Measurements from ENCODE around the gene CDKAL1.
"Not testable (repeated sequence)": the region's sequence is repeated elsewhere in the genome, so short reads cannot be mapped to it uniquely, and the experiment has no call there.

CDKAL1 gene

GRCh38 chr6:21049572-21049971 lies 515.3 kb downstream of the CDKAL1 start:
- DNase-seq: no peak

GRCh38 chr6:21050935-21051334 lies 516.7 kb downstream of the CDKAL1 start:
- no peak for DNase-seq

- no peak for DNase-seq
Observed at GRCh38 chr6:21051777-21052176, 517.5 kb downstream of the CDKAL1 start.

- no peak for DNase-seq
Observed at GRCh38 chr6:21053612-21054011, 519.4 kb downstream of the CDKAL1 start.

GRCh38 chr6:21055480-21055879 lies 521.2 kb downstream of the CDKAL1 start:
- not testable (repeated sequence) for DNase-seq

- no peak for DNase-seq
Observed at GRCh38 chr6:21061892-21062291, 527.6 kb downstream of the CDKAL1 start.

- DNase-seq: no peak
Observed at GRCh38 chr6:21064756-21065340, 530.6 kb downstream of the CDKAL1 start.

GRCh38 chr6:21067521-21067920 lies 533.3 kb downstream of the CDKAL1 start:
- no peak for DNase-seq

- no peak for DNase-seq
Observed at GRCh38 chr6:21070620-21071019, 536.4 kb downstream of the CDKAL1 start.

- no peak for DNase-seq
Observed at GRCh38 chr6:21071780-21072468, 537.7 kb downstream of the CDKAL1 start.

GRCh38 chr6:21073318-21073839 lies 539.1 kb downstream of the CDKAL1 start:
- DNase-seq: no peak

GRCh38 chr6:21074484-21074883 lies 540.2 kb downstream of the CDKAL1 start:
- no peak for DNase-seq

GRCh38 chr6:21075986-21076385 lies 541.7 kb downstream of the CDKAL1 start:
- DNase-seq: no peak

GRCh38 chr6:21078497-21078896 lies 544.2 kb downstream of the CDKAL1 start:
- DNase-seq: no peak

- no peak for DNase-seq
Observed at GRCh38 chr6:21079468-21080048, 545.3 kb downstream of the CDKAL1 start.

- no peak for DNase-seq
Observed at GRCh38 chr6:21080221-21080620, 546.0 kb downstream of the CDKAL1 start.

- DNase-seq: no peak
Observed at GRCh38 chr6:21082091-21082490, 547.8 kb downstream of the CDKAL1 start.

- no peak for DNase-seq
Observed at GRCh38 chr6:21083708-21084107, 549.5 kb downstream of the CDKAL1 start.

- DNase-seq: no peak
Observed at GRCh38 chr6:21084656-21085055, 550.4 kb downstream of the CDKAL1 start.

- DNase-seq: no peak
Observed at GRCh38 chr6:21085211-21085610, 551.0 kb downstream of the CDKAL1 start.

GRCh38 chr6:21085643-21086042 lies 551.4 kb downstream of the CDKAL1 start:
- DNase-seq: no peak

- DNase-seq: no peak
Observed at GRCh38 chr6:21087188-21087587, 552.9 kb downstream of the CDKAL1 start.

GRCh38 chr6:21091411-21091810 lies 557.2 kb downstream of the CDKAL1 start:
- DNase-seq: no peak

GRCh38 chr6:21092231-21092772 lies 558.0 kb downstream of the CDKAL1 start:
- DNase-seq: not testable (repeated sequence)

All from activated gamma-delta T cell (primary cell).